MM.1S (cell line): ENCODE measurements around the gene INS.

Experiments used
- EZH2 ChIP-seq: fragments of 300-600 bp; sonication (generic); optimal IDR thresholded peaks from 2 replicates; pipeline ENCODE3; 2017; ENCODE audit warnings: low read depth, mild to moderate bottlenecking, antibody characterized with exemption, low read length, mixed read lengths
- EZH2phosphoT487 ChIP-seq: fragments of 300-600 bp; sonication (generic); IDR thresholded peaks from 2 replicates; pipeline ENCODE4 v1.6.1; 2018; ENCODE audit warnings: antibody characterized with exemption, low read length
- TF ChIP-seq, protein P1 (sequence below): fragments of 300-600 bp; sonication (generic); IDR thresholded peaks from 2 replicates; pipeline ENCODE4 v1.5.1; 2016; ENCODE audit warnings: antibody characterized with exemption, low read length, mixed read lengths

DNA sequence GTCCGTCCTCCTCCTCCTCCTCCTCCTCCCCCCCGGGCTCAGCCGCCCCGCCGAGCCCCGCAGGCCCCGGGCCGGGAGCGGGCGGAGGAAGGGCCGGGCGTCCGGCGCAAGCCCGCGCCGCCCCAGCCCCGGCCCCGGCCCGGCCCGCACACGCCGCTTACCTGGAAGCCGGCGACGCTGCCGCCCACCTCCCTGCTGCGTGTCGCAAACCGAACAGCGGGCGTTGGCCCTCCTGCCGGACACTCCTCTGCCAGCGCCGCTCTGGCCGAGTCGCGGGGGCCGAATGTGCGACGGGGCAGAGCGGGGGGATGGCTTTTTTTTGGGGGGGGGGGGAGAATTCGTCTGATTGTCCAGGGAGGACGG, 23.0 kb downstream of the INS start:
- TF ChIP-seq, protein P1, sequence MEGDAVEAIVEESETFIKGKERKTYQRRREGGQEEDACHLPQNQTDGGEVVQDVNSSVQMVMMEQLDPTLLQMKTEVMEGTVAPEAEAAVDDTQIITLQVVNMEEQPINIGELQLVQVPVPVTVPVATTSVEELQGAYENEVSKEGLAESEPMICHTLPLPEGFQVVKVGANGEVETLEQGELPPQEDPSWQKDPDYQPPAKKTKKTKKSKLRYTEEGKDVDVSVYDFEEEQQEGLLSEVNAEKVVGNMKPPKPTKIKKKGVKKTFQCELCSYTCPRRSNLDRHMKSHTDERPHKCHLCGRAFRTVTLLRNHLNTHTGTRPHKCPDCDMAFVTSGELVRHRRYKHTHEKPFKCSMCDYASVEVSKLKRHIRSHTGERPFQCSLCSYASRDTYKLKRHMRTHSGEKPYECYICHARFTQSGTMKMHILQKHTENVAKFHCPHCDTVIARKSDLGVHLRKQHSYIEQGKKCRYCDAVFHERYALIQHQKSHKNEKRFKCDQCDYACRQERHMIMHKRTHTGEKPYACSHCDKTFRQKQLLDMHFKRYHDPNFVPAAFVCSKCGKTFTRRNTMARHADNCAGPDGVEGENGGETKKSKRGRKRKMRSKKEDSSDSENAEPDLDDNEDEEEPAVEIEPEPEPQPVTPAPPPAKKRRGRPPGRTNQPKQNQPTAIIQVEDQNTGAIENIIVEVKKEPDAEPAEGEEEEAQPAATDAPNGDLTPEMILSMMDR: no peak
- no peak for TF ChIP-seq EZH2phosphoT487
- no peak for TF ChIP-seq EZH2
